ENCODE data around the gene CYLD. TPM values are rescaled to one million over a fixed set of nuclear protein-coding genes. Genes with fewer than 3 reads are reported as not detected.

CYLD gene
- total RNA-seq, 3 donors from 2014 or later: 40.6 to 62.9 (median 43.4) TPM

DNA sequence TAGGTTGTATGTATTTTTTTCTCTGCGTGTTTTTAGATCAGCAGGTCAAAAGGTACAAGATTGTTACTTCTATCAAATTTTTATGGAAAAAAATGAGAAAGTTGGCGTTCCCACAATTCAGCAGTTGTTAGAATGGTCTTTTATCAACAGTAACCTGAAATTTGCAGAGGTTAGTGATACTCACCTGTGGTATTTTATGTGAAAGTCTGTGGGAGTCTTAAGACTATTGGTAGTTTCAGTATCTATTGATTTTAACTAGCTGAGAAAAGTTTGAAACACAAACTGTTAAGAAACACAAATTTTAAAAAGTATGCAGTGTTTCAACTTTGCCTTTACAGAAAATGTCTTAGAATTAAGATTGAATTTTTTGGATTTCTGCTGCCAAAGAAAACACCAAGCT is 49.6 kb downstream of the CYLD start:
- DNase-seq (ENCODE audit: low spot score in 2 of 2): no peak
- H3K36me3 ChIP-seq: peaks cover 17% of the 10 kb centered on the region
- intact Hi-C loops (cut with DNase I; ENCODE audit: low total_unique reads): no loop called here

DNA sequence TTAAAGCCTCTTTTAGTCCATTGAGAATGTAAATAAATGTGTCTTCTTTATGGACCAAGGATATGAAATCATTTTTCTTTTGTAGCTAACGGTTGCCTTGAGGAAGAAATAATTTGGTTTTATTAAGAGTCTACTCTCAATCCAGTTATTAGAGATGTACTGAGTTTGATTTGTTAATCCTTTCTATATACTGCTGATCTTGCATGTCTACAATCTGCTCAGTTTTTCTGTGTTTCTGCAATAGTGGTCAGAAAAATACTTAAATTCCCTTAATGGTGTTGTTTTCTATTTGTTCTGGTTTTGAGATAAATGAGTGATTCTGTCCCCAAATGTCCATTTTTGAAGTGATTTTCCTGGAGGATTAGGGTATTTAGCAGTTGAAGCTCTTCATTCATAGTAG is 54.9 kb downstream of the CYLD start:
- no peaks in the 10 kb centered on the region for H3K27me3 ChIP-seq
- no peak for DNase-seq (ENCODE audit: low spot score in 2 of 2)
- no peaks in the 10 kb centered on the region for H3K4me1 ChIP-seq
- no peak overlapping the region for H3K4me3 ChIP-seq
- H3K9me3 ChIP-seq: no peaks in the 10 kb centered on the region
- H3K27ac ChIP-seq: no peak overlapping the region
- intact Hi-C loops (cut with DNase I; ENCODE audit: low total_unique reads): no loop called here
- H3K36me3 ChIP-seq: peaks cover 5% of the 10 kb centered on the region
- TF ChIP-seq, protein P1, sequence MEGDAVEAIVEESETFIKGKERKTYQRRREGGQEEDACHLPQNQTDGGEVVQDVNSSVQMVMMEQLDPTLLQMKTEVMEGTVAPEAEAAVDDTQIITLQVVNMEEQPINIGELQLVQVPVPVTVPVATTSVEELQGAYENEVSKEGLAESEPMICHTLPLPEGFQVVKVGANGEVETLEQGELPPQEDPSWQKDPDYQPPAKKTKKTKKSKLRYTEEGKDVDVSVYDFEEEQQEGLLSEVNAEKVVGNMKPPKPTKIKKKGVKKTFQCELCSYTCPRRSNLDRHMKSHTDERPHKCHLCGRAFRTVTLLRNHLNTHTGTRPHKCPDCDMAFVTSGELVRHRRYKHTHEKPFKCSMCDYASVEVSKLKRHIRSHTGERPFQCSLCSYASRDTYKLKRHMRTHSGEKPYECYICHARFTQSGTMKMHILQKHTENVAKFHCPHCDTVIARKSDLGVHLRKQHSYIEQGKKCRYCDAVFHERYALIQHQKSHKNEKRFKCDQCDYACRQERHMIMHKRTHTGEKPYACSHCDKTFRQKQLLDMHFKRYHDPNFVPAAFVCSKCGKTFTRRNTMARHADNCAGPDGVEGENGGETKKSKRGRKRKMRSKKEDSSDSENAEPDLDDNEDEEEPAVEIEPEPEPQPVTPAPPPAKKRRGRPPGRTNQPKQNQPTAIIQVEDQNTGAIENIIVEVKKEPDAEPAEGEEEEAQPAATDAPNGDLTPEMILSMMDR (IDR thresholded peaks at IDR 0.05): no peak
- no peak for TF ChIP-seq POLR2A (IDR thresholded peaks at IDR 0.05)

More for the DNA sequence above, 49.6 kb downstream of the CYLD start:
- Histone ChIP-seq H3K27ac (no peak overlapping the region), H3K9me3 (no peaks in the 10 kb centered on the region), H3K4me1 (no peaks in the 10 kb centered on the region), H3K4me3 (no peak overlapping the region), H3K27me3 (no peaks in the 10 kb centered on the region)
- no peak for TF ChIP-seq POLR2A (IDR thresholded peaks at IDR 0.05)
- TF ChIP-seq, protein P1 (IDR thresholded peaks at IDR 0.05): no peak
- TF ChIP-seq POLR2AphosphoS5 (IDR thresholded peaks at IDR 0.05): no peak

DNA sequence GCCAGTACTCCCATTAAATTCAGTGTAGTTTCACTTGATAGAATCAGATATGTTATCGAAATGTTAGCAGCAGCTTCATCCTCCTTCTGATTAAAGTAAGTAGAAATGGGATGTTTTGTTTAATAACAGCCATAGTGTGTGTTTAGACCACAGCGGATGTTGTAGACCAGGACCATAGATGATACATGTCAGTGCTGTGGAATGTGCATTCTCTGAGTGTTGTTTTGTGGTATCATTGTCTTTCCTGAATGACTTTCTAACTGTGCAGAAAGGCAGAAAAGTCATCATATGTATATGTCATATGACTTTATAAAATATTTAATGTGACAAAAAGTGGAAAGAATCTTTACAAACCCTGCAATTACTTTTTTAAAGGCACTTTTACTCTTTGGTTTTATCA is 55.6 kb downstream of the CYLD start:
- intact Hi-C loops (cut with DNase I; ENCODE audit: low total_unique reads): no loop called here
- no peak overlapping the region for H3K4me3 ChIP-seq
- peaks cover 5% of the 10 kb centered on the region for H3K36me3 ChIP-seq
- H3K9me3 ChIP-seq: no peaks in the 10 kb centered on the region
- H3K27ac ChIP-seq: no peak overlapping the region
- H3K27me3 ChIP-seq: no peaks in the 10 kb centered on the region
- H3K4me1 ChIP-seq: no peaks in the 10 kb centered on the region
- DNase-seq (ENCODE audit: low spot score in 2 of 2): no peak
- no peak for TF ChIP-seq POLR2AphosphoS5 (IDR thresholded peaks at IDR 0.05)

DNA sequence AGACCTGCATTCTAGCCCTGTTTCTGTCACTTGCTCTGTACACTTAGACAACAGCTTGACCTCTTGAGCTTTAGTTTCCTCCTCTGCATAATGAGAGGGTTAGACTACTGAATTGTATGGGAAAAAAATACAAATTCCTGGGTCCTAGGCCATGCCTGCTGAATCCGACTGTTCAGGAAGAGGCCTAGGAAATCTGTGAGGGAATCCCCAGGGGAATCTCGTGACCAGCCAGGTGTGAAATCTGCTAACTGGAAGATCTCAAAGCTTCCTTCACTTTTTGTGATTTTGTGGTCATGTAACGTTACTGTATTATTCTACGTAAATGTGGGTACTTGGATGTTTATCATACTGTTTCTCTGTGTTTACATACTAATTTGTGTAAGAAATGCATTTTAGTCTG is 58.2 kb downstream of the CYLD start:
- no peak overlapping the region for H3K27ac ChIP-seq
- intact Hi-C loops (cut with DNase I; ENCODE audit: low total_unique reads): no loop called here
- no peaks in the 10 kb centered on the region for H3K36me3 ChIP-seq
- TF ChIP-seq, protein P1 (IDR thresholded peaks at IDR 0.05): no peak
- H3K9me3 ChIP-seq: no peaks in the 10 kb centered on the region
- no peak for DNase-seq (ENCODE audit: low spot score in 2 of 2)
- no peak overlapping the region for H3K4me3 ChIP-seq
- no peaks in the 10 kb centered on the region for H3K4me1 ChIP-seq
- no peaks in the 10 kb centered on the region for H3K27me3 ChIP-seq

DNA sequence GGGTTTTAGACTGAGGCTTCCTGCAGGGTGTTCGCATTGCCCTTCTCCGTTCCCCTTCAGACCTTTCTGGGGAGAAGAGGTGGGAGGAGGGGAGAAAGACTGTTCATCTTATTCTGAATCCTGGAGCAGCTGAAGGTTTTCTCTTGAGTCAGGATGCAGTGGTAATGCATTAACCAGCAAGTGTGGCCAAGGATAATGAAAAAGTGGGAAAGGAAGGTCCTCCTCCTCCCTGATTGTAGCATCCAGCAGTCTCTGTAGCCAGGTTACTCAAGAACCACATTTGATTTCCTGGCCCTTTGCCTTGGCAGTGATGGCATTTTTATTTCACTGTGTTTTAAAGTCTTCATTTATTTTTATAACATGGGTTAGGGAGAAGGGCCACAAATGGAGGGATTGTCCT is 59.1 kb downstream of the CYLD start:
- intact Hi-C loops (cut with DNase I; ENCODE audit: low total_unique reads): no loop called here
- H3K27ac ChIP-seq: no peak overlapping the region

More for the DNA sequence above, 59.1 kb downstream of the CYLD start:
- H3K4me1 ChIP-seq: no peaks in the 10 kb centered on the region
- H3K36me3 ChIP-seq: no peaks in the 10 kb centered on the region
- no peak overlapping the region for H3K4me3 ChIP-seq
- no peaks in the 10 kb centered on the region for H3K9me3 ChIP-seq
- no peaks in the 10 kb centered on the region for H3K27me3 ChIP-seq
- TF ChIP-seq, protein P1 (IDR thresholded peaks at IDR 0.05): no peak
- TF ChIP-seq POLR2A (IDR thresholded peaks at IDR 0.05) (no peak), POLR2AphosphoS5 (IDR thresholded peaks at IDR 0.05) (no peak)
- no peak for DNase-seq (ENCODE audit: low spot score in 2 of 2)
